Measurements from ENCODE around the gene CA12.
"Not testable (repeated sequence)": the region's sequence is repeated elsewhere in the genome, so short reads cannot be mapped to it uniquely, and the experiment has no call there.

CA12 gene

GRCh38 chr15:63335543-63336240 is 46.0 kb downstream of the CA12 start:
- no peak for DNase-seq (ENCODE audit: low read depth)

- DNase-seq (ENCODE audit: low read depth): no peak
Observed at GRCh38 chr15:63334821-63335220, 46.8 kb downstream of the CA12 start.

GRCh38 chr15:63332367-63333124 is 49.1 kb downstream of the CA12 start:
- no peak for DNase-seq (ENCODE audit: low read depth)

GRCh38 chr15:63331456-63331855 is 50.2 kb downstream of the CA12 start:
- no peak for DNase-seq (ENCODE audit: low read depth)

- no peak for DNase-seq (ENCODE audit: low read depth)
Observed at GRCh38 chr15:63330926-63331325, 50.7 kb downstream of the CA12 start.

GRCh38 chr15:63329567-63330350 is 51.9 kb downstream of the CA12 start:
- no peak for DNase-seq (ENCODE audit: low read depth)

- DNase-seq (ENCODE audit: low read depth): no peak
Observed at GRCh38 chr15:63327648-63328421, 53.8 kb downstream of the CA12 start.

GRCh38 chr15:63324770-63325169 is 56.9 kb downstream of the CA12 start:
- no peak for DNase-seq (ENCODE audit: low read depth)

GRCh38 chr15:63323798-63324563 is 57.7 kb downstream of the CA12 start:
- no peak for DNase-seq (ENCODE audit: low read depth)

GRCh38 chr15:63322541-63322940 is 59.1 kb downstream of the CA12 start:
- no peak for DNase-seq (ENCODE audit: low read depth)

- no peak for DNase-seq (ENCODE audit: low read depth)
Observed at GRCh38 chr15:63321462-63321861, 60.2 kb downstream of the CA12 start.

GRCh38 chr15:63320981-63321380 is 60.7 kb downstream of the CA12 start:
- DNase-seq (ENCODE audit: low read depth): not testable (repeated sequence)

GRCh38 chr15:63320446-63320845 is 61.2 kb downstream of the CA12 start:
- not testable (repeated sequence) for DNase-seq (ENCODE audit: low read depth)

- DNase-seq (ENCODE audit: low read depth): no peak
Observed at GRCh38 chr15:63319065-63319464, 62.6 kb downstream of the CA12 start.

- no peak for DNase-seq (ENCODE audit: low read depth)
Observed at GRCh38 chr15:63318344-63318743, 63.3 kb downstream of the CA12 start.

GRCh38 chr15:63314409-63314808 is 67.2 kb downstream of the CA12 start:
- no peak for DNase-seq (ENCODE audit: low read depth)

GRCh38 chr15:63313825-63314224 is 67.8 kb downstream of the CA12 start:
- DNase-seq (ENCODE audit: low read depth): no peak

GRCh38 chr15:63312286-63312685 is 69.4 kb downstream of the CA12 start:
- no peak for DNase-seq (ENCODE audit: low read depth)

GRCh38 chr15:63310646-63311045 is 71.0 kb downstream of the CA12 start:
- no peak for DNase-seq (ENCODE audit: low read depth)

- DNase-seq (ENCODE audit: low read depth): no peak
Observed at GRCh38 chr15:63308947-63309346, 72.7 kb downstream of the CA12 start.

- no peak for DNase-seq (ENCODE audit: low read depth)
Observed at GRCh38 chr15:63308491-63308890, 73.2 kb downstream of the CA12 start.
